ENCODE data around the gene DOCK3.

DNA sequence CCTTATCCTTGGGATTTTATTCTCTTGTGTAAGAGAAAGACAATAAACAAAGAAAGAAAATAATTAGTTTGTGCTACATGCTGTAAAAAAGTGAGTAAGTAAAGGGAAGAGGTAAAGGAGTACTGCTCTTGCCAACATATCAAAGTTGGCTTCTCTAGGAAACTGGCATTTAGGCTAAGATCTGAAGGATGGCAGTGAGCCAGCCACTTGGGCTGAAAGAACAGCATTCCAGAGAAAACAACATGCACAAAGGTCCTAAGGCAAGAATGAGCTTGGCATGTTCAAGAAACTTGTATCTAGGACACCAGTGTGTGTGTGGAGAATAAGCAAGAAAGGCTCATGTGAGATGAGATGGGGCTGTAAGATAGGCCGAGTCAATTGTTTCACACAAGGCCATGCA, 464.9 kb downstream of the DOCK3 start:
- TF ChIP-seq POLR2AphosphoS5 (IDR thresholded peaks at IDR 0.05; ENCODE audit: low read depth) (no peak), GABPA (IDR thresholded peaks at IDR 0.05; ENCODE audit: low read depth) (no peak)
- TF ChIP-seq, protein P1, sequence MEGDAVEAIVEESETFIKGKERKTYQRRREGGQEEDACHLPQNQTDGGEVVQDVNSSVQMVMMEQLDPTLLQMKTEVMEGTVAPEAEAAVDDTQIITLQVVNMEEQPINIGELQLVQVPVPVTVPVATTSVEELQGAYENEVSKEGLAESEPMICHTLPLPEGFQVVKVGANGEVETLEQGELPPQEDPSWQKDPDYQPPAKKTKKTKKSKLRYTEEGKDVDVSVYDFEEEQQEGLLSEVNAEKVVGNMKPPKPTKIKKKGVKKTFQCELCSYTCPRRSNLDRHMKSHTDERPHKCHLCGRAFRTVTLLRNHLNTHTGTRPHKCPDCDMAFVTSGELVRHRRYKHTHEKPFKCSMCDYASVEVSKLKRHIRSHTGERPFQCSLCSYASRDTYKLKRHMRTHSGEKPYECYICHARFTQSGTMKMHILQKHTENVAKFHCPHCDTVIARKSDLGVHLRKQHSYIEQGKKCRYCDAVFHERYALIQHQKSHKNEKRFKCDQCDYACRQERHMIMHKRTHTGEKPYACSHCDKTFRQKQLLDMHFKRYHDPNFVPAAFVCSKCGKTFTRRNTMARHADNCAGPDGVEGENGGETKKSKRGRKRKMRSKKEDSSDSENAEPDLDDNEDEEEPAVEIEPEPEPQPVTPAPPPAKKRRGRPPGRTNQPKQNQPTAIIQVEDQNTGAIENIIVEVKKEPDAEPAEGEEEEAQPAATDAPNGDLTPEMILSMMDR (IDR thresholded peaks at IDR 0.05; ENCODE audit: insufficient read depth, low read length) = no peak

Measured in HL-60 (cell line).